Measurements from ENCODE around the gene CCSER2. TPM values are rescaled to one million over a fixed set of nuclear protein-coding genes. Genes with fewer than 3 reads are reported as not detected.
A peak's percentile ranks its signal among the peaks of the same experiment; 100 is the strongest.

The CCSER2 gene
- total RNA-seq, 1 experiment from 2014 or later: 56.6 TPM

GRCh38 chr10:84291384-84291783 is 37.0 kb upstream of the CCSER2 start:
- POLR2A ChIA-PET (ENCODE audit: unreplicated experiment): no interaction called here

GRCh38 chr10:84292502-84292901 is 35.9 kb upstream of the CCSER2 start:
- no TSS peak for BruUV-seq (replicated peaks)
- ChIA-PET CTCF (no interaction called here), POLR2A (ENCODE audit: unreplicated experiment) (no interaction called here)

More at GRCh38 chr10:84291384-84291783, 37.0 kb upstream of the CCSER2 start:
- TF ChIP-seq CTCF (conservative IDR thresholded peaks at IDR 0.05) (no peak), EZH2 (IDR thresholded peaks at IDR 0.05; ENCODE audit: low read depth) (no peak)
- Histone ChIP-seq H3K4me3 (no peak overlapping the region), H3K27me3 (ENCODE audit: insufficient read depth, low read depth) (peaks cover 31% of the 10 kb centered on the region), H3F3A (ENCODE audit: insufficient read depth, low read depth) (no peaks in the 10 kb centered on the region), H3K9me2 (ENCODE audit: insufficient read depth) (no peaks in the 10 kb centered on the region), H3K4me1 (replicated peaks; ENCODE audit: insufficient read depth) (no peaks in the 10 kb centered on the region), H3K27ac (no peak overlapping the region), H4K20me1 (ENCODE audit: insufficient read depth) (no peaks in the 10 kb centered on the region), H3K36me3 (ENCODE audit: low read depth) (no peaks in the 10 kb centered on the region), H3K79me2 (ENCODE audit: low read depth) (no peaks in the 10 kb centered on the region), H3K4me2 (no peak overlapping the region), H2AFZ (no peak overlapping the region), H3K9me3 (ENCODE audit: insufficient read depth, low read depth) (no peaks in the 10 kb centered on the region)
- intact Hi-C loops (cut with micrococcal nuclease; ENCODE audit: unreplicated experiment): no loop called here
- CTCF ChIA-PET: no interaction called here
- DNase-seq: peak in 1 of 2 experiments; percentile 7
- no TSS peak for BruUV-seq (replicated peaks)

GRCh38 chr10:84293171-84293570 is 35.2 kb upstream of the CCSER2 start:
- BruUV-seq (replicated peaks): no TSS peak
- H3K9me2 ChIP-seq (ENCODE audit: insufficient read depth): no peaks in the 10 kb centered on the region
- CTCF ChIA-PET: no interaction called here

More at GRCh38 chr10:84292502-84292901, 35.9 kb upstream of the CCSER2 start:
- H2AFZ ChIP-seq: no peak overlapping the region
- TF ChIP-seq CTCF (conservative IDR thresholded peaks at IDR 0.05): no peak
- TF ChIP-seq EZH2 (IDR thresholded peaks at IDR 0.05; ENCODE audit: low read depth): no peak
- no peak overlapping the region for H3K4me2 ChIP-seq
- no peaks in the 10 kb centered on the region for H3K36me3 ChIP-seq (ENCODE audit: low read depth)
- H3K9me2 ChIP-seq (ENCODE audit: insufficient read depth): no peaks in the 10 kb centered on the region
- H3K27ac ChIP-seq: no peak overlapping the region
- H3K4me3 ChIP-seq: no peak overlapping the region
- no peaks in the 10 kb centered on the region for H3K9me3 ChIP-seq (ENCODE audit: insufficient read depth, low read depth)
- intact Hi-C loops (cut with micrococcal nuclease; ENCODE audit: unreplicated experiment): no loop called here
- no peaks in the 10 kb centered on the region for H3K4me1 ChIP-seq (replicated peaks; ENCODE audit: insufficient read depth)
- no peaks in the 10 kb centered on the region for H4K20me1 ChIP-seq (ENCODE audit: insufficient read depth)
- peaks cover 32% of the 10 kb centered on the region for H3K27me3 ChIP-seq (ENCODE audit: insufficient read depth, low read depth)
- H3F3A ChIP-seq (ENCODE audit: insufficient read depth, low read depth): no peaks in the 10 kb centered on the region
- no peak for DNase-seq
- H3K79me2 ChIP-seq (ENCODE audit: low read depth): no peaks in the 10 kb centered on the region

More at GRCh38 chr10:84293171-84293570, 35.2 kb upstream of the CCSER2 start:
- Histone ChIP-seq H3K4me1 (replicated peaks; ENCODE audit: insufficient read depth) (no peaks in the 10 kb centered on the region), H3K36me3 (ENCODE audit: low read depth) (no peaks in the 10 kb centered on the region), H3K9me3 (ENCODE audit: insufficient read depth, low read depth) (no peaks in the 10 kb centered on the region), H3K4me2 (no peak overlapping the region), H3K27me3 (ENCODE audit: insufficient read depth, low read depth) (peaks cover 31% of the 10 kb centered on the region), H3K79me2 (ENCODE audit: low read depth) (no peaks in the 10 kb centered on the region), H3F3A (ENCODE audit: insufficient read depth, low read depth) (no peaks in the 10 kb centered on the region), H2AFZ (no peak overlapping the region), H3K27ac (no peak overlapping the region), H3K4me3 (no peak overlapping the region), H4K20me1 (ENCODE audit: insufficient read depth) (no peaks in the 10 kb centered on the region)
- POLR2A ChIA-PET (ENCODE audit: unreplicated experiment): no interaction called here
- no peak for DNase-seq
- TF ChIP-seq CTCF (conservative IDR thresholded peaks at IDR 0.05) (no peak), EZH2 (IDR thresholded peaks at IDR 0.05; ENCODE audit: low read depth) (no peak)
- intact Hi-C loops (cut with micrococcal nuclease; ENCODE audit: unreplicated experiment): no loop called here
